ENCODE data around the gene MMEL1.

The MMEL1 gene

GRCh38 chr1:2642131-2642559 is 9.3 kb upstream of the MMEL1 start:
- no peak for TF ChIP-seq CTCF (IDR thresholded peaks at IDR 0.05)
- no peak for TF ChIP-seq ZFX (IDR thresholded peaks at IDR 0.05; ENCODE audit: borderline replicate concordance)

GRCh38 chr1:2641381-2642130 is 8.7 kb upstream of the MMEL1 start:
- TF ChIP-seq CTCF (IDR thresholded peaks at IDR 0.05) (no peak), ZFX (IDR thresholded peaks at IDR 0.05; ENCODE audit: borderline replicate concordance) (no peak)
- no peak overlapping the region for H3K27ac ChIP-seq

More at GRCh38 chr1:2642131-2642559, 9.3 kb upstream of the MMEL1 start:
- no peak overlapping the region for H3K27ac ChIP-seq

- TF ChIP-seq CTCF (IDR thresholded peaks at IDR 0.05) (no peak), ZFX (IDR thresholded peaks at IDR 0.05; ENCODE audit: borderline replicate concordance) (no peak)
- H3K27ac ChIP-seq = no peak overlapping the region
Observed at GRCh38 chr1:2640626-2641025, 7.8 kb upstream of the MMEL1 start.

- H3K27ac ChIP-seq = no peak overlapping the region
- TF ChIP-seq ZFX (IDR thresholded peaks at IDR 0.05; ENCODE audit: borderline replicate concordance) (no peak), CTCF (IDR thresholded peaks at IDR 0.05) (no peak)
Observed at GRCh38 chr1:2639607-2640521, 7.0 kb upstream of the MMEL1 start.

GRCh38 chr1:2639203-2639602 is 6.4 kb upstream of the MMEL1 start:
- TF ChIP-seq CTCF (IDR thresholded peaks at IDR 0.05) (no peak), ZFX (IDR thresholded peaks at IDR 0.05; ENCODE audit: borderline replicate concordance) (no peak)

GRCh38 chr1:2638466-2639115 is 5.8 kb upstream of the MMEL1 start:
- H3K27ac ChIP-seq = no peak overlapping the region
- TF ChIP-seq ZFX (IDR thresholded peaks at IDR 0.05; ENCODE audit: borderline replicate concordance) (no peak), CTCF (IDR thresholded peaks at IDR 0.05) (no peak)

More at GRCh38 chr1:2639203-2639602, 6.4 kb upstream of the MMEL1 start:
- H3K27ac ChIP-seq = no peak overlapping the region
